ENCODE measurements around the gene FRMPD4.
"Not testable (repeated sequence)": the region's sequence is repeated elsewhere in the genome, so short reads cannot be mapped to it uniquely, and the experiment has no call there.

FRMPD4 gene

DNA sequence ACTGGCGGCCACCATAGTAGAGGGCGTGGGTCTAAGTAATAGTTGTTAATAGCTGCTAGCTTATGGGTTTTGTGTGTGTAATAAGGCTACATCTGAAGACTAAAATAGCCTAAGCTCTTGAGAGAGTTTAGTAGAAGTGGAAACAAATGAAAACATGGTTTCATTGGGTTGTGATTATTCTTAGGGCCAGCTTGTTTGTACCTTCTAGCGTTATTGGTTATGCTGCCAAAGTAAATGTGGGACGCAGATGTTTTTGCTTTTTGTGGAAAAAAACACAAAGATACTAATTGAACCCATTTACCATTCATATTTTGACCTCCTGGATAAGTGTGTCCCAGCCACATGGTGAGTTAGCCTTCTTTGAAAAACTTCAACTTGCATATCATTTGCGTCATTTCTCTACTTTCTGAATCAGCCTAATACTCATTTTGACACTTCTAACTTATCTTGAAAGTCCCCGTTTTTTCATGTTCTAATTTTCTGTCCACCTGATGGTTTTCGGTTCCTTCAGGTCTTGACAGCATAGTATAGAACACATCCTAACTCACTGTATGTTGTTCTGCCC, 305.3 kb downstream of the FRMPD4 start:
- no peak for DNase-seq

DNA sequence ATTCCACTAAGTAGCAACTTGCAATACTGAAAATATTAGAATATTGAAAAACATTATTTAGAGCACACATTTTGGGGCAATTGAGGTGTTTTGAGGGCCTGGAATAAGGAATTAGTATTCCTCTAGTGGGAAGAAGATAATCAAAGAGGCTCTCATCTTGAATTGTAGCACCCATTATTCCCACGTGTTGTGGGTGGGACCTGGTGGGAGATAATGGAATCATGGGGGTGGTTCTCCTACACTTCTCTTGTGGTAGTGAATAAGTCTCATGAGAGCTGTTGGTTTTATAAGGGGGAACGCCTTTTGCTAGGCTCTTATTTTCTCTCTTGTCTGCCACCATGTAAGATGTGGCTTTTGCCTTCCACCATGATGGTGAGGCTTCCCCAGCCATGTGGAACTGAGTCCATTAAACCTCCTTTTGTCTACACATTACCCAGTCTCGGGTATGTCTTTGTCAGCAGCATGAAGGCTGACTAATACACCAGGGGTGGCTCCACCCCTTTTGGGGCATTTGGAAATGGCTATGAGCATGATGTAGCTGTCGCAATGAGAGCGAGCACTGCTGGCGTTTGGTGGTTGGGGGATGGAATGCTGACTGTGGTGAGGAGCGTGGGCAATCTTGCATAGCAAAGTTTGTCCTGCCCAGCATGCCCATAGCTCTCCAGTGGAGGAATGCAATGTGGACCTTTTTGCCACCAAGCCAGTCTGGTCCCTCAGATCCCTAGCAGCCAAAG, 308.2 kb downstream of the FRMPD4 start:
- no peak for DNase-seq

DNA sequence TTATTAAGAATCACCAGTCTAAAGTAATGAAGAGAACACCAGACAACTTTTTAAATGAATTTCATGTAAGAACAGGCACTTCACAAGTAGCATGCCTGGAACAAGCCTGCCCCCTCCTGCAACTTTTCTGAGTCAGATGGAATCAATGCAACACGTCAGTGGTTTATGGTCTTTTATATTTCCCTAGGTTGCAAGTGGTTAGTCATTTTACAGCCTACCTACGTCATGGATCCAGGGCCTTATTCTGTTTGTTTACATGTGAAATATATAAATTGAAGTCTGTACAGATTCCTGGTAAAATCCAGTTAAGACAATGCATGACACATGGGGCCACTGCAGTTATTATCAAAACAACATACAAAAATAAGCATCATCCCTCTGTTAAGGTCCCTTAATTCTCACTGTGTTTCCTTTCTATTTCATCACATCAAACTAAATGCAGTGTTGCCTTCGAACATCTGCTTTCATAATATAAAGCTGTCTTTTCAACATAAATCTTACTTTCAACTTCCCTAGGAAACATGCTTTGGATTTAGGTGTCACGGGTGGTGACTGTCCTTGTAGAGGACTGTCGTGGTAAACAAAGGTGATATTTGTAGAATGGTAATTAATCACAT, 309.3 kb downstream of the FRMPD4 start:
- no peak for DNase-seq

DNA sequence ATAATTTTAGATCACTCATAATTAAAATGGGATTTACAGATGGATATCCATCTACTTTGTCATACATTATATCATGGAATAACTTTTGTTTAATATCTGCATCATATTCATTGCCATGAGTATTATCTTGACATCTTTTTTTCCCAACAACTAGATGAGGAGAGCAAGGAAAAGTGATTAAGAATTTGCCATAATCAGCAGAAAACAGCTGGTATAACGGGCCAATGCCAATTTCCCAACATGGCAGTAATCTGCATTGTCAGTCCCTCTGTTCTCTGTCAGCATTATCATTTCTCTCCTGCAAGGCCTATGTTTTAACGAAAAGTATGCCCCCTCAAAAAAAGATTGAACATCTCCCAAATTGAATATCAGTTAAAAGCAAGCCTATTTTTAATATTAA, 314.0 kb downstream of the FRMPD4 start:
- no peak for DNase-seq

DNA sequence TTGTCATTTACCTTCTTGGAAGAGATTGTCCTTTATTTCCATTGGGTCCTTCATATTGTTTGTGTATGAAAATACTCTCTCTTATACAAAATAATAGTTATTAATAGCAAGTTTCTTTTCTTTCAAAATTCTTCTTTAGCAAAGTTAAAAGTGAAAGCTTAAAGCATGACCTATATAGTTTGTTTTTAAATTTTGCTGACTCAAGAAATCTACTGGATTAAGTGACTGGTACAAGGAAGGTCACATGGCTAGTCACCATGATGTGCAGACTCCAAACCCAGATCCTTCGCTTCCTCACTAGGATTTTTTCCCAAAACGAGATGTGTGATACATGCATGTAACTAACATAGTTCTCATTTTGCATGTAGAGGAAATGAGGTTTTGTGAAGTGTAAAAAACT, 322.7 kb downstream of the FRMPD4 start:
- no peak for DNase-seq

DNA sequence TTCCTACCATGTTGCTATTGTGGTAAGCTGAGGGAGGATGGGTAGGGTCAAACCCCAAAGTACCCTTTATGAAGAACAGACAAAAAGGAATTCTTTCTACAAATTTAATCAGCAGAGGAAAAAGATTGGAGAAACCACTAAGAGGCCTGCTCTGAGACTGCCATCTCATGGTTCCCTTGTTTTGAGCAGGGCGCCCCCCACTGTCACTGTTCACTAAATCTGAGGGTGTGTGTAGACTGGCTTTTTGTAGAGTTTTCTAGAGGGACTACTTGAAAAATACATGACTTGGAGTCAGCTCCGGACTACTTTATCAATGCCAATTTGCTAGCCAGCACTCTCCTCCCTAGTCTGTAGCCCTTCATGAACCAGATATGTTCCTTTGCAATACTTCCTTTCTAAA, 324.8 kb downstream of the FRMPD4 start:
- DNase-seq = no peak

DNA sequence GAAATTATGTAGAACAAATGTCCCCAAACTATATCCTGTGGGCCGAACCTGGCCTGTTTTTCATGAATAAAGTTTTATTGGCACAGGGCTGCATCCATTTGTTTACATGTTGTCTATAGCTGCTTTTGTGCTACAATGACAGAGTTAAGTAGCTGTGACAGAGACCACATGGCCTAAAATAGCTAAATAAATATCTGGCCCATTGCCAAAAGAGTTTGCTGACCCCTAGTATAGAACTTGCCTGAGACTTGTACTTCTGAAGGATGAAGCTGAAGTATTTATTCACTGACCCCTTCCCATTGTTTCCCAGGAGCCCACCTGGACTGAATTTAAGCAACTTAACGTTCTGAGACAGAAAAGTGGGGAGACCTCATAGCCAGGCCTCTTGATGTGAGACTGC, 325.6 kb downstream of the FRMPD4 start:
- DNase-seq = no peak

DNA sequence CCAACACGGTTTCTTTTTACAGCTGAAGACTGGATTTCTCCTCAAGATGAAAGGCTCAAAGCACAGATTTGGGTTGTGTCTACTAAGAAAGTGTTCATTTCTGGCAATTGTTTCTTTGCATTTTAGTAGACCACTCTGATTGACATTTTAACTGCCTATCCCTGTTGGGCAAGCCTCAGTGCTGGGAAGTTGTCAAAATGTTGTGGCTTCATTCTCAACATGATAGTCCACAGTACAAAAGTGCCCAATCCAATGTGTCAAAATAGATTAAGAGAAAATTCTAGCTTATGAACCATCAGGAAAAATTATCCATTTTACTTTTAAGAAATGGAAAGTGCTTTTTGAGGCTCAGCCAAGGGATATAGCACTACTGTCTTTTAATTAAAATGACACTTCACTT, 329.0 kb downstream of the FRMPD4 start:
- DNase-seq = no peak

DNA sequence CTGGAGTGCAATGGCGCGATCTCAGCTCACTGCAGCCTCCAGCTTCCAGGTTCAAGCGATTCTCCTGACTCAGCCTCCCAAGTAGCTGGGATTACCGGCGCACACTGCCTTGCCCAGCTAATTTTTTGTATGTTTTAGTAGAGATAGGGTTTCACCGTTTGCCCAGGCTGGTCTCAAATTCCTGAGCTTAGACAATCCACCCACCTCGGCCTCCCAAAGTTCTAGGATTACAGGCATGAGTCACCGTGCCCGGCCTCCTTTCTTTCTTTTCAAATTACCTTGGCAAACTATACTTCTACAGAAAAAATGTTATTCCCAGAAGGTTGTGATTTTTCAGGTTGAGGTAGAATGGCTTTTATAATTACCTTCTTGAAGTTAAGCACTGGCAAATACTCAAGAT, 331.0 kb downstream of the FRMPD4 start:
- DNase-seq = no peak

DNA sequence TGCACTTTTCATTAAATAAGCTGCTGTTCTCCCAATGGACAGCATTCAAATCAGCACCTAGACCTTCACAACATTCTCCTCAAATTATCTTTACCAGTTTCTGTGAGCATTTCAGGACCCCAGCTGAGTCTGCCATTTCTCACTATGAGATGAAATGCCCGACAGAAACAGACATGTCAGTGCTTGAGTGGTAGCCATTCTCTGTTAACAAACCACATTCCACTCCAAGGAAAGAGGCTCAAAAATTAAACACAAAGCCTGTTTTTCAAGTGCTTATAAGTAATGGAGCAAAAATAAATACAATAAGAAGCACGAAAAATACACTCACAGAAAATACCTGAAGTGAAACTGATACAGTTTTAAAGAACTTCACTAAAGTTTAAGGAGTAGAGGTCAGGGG, 332.8 kb downstream of the FRMPD4 start:
- DNase-seq = no peak

DNA sequence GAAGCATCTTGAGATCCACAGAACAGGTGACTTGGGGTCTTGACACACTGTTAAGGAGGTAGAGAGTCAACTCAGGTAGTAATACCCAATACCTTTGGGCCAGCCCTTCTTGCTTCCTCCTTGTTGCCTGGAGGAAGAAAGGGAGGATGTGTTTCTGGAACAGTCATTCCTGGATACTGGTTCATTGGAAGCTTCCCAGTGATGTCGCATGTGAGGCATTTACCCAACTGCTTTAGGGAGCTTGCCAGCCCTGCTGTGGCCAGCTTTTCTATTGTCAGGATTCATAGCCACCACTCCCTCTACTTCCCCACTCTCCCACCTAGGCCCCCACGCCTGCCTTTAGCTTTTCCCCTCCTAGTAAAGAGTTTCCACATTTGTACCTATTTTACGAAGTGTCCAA, 342.7 kb downstream of the FRMPD4 start:
- DNase-seq = no peak

DNA sequence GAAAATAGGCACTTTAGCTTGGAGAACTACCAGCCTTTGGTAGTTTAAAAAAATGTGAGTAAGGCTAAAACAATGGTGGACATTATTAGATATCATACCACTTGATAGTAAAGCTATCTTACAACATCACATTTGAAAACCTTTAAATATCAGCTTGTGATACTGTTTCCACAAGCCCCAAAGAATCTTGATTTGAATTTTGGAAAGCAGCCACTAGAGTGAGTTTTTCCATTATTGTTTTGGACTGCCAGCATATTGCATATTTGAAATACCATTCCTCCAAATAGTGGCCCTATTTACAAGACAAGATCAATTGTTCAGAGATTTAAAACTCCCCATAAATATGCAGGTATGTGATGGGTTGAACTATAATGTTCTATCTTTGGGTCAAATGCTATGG, 349.9 kb downstream of the FRMPD4 start:
- DNase-seq = no peak

DNA sequence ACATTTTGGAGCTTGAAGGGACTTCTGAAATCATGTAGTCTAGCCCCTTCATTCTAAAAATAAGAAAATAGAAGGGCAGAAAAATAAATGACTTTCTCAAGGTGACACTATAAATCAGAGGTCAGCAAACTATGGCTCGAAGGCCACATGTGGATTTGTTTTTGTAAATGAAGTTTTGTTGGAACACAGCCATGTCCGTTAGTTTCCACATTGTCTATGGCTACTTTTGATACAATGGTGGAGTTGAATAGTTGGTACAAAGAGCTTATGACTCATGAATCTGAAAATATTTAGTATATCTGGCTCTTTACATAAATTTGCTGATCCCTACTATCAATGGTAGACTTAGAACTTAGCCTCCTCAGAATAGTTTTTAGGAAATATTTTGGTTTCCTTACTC, 350.5 kb downstream of the FRMPD4 start:
- no peak for DNase-seq

DNA sequence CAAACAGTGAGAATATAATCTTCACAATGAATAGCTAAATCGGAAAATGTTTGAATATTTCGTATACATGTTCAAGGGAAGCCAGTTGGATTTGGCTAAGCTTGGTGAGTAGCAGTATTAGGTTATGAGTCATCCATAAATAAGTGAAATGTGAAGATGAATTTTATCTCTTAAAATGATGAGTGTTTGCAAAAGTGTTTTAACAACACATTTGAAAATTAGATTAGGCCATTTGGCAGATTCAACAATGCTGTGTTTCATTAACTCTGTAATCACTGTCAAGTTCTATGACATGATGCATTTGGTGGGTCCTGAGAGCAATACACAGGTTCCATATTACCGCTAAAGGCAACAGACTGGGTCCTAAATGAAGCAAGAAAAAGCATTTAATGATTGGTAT, 351.1 kb downstream of the FRMPD4 start:
- DNase-seq = no peak

DNA sequence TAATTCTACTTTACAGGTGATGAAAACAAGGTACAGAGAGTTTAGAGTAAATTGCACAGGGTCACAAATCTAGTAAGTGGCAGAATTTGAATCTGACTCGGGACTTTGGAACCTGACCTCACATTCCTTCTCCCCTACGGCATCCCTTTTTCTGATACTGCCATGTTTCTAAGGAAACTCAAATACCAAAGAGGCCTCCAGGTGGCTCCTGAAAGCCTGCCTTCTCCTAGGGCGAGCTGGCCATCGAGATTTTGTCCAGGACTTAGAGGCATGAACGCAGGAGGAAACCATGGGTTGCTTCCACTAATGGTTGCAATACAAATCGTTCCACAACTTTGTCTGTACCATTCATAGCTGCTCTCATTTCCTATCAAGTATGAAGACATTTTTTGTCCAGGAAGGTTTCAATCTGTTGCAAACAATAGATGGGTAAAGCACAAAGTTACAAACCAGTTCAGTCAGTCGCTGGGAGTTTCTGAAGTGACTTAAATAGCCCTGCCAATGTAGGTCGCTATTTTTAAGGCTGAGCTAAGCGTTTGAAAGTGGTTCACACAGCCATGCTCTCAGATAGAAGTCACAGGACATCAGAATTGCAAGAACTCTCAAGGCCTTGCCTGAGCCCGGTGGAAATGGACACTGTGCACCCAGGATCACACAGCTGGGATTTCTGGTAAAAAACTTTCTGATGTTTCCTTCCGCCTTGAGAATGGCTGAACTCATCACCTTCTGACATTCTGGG, 356.3 kb downstream of the FRMPD4 start:
- DNase-seq = no peak

DNA sequence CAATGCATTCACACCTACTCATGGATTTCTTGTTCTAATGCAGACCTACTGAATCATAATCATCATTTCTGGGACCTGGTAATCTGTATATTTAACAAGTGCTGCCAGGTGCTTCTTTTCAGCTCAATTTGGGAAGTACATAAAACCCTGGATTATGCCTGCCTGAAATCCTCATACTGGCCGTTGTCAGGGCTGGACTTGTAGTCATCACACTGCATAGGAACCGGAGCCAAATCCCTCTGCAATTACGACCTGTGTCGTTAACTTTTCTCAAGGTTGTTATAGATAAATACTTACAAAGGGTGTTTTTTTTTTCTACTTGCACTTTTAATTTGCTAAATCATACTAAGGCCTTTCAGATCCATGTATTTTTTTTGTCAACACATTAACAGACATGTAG, 358.1 kb downstream of the FRMPD4 start:
- DNase-seq = no peak

DNA sequence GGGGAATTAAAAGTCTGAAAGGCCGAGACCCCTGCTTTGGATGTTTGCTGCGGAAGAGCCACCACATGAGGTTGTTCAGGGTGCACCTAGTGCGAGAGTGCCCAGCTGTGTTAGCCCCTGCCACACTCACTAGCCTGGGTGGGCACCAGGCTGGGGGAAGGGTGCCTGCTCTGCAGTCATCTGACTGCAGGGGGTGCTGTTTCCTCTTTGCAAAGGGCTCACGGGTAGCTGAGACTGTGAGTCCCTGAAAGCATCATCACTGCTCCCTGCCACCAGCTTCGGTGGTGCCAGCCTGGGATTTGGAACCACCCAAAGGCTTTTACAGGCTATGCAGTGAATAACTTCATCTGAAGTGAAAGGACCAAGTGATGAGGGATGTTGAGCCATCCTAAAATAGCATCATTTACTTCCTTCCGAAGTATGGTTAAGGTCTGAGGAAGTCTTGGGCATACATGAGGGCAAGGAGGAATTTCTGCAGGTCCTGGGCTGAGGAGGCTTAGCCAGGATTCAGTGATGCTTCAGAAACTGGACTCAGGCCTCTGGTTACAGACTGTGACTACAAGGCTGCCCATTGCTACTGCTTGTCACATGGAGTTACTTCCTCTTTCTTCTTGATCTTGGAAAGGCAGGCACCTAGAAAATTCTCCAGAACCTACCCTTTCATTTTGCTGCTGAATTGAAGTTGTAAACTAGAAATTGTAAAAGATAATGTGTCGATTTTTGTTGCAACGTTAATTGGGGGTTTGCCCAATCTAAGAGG, 359.7 kb downstream of the FRMPD4 start:
- no peak for DNase-seq

DNA sequence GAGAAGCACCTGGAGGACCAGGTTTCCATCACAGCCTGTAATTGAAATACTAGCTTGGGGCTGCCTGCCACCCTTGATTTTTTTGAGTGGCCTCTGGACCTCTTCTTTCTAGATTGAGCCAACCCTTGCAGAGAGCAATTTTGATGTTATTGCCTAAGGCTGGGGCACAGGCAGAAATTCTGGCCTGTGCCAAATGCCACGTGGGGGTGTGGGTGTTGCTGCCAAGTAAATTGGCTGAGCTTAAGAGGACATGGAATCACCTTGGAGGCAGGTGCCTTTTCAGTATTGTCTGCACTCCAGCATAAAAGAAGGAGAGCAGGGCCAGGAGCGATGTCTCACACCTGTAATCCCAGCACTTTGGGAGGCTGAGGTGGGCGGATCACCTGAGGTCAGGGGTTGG, 366.9 kb downstream of the FRMPD4 start:
- DNase-seq = no peak

DNA sequence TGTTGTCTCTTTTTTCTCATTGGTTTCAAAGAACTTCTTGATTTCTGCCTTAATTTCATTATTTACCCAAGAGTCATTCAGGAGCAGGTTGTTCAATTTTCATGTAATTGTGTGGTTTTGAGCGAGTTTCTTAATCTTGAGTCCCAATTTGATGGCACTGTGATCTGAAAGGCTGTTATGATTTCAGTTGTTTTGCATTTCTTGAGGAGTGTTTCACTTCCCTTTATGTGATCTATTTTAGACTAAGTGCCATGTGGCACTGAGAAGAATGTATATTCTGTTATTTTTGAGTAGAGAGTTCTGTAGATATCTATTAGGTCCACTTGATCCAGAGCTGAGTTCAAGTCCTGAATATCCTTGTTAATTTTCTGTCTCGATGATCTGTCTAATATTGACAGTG, 377.1 kb downstream of the FRMPD4 start:
- not testable (repeated sequence) for DNase-seq

DNA sequence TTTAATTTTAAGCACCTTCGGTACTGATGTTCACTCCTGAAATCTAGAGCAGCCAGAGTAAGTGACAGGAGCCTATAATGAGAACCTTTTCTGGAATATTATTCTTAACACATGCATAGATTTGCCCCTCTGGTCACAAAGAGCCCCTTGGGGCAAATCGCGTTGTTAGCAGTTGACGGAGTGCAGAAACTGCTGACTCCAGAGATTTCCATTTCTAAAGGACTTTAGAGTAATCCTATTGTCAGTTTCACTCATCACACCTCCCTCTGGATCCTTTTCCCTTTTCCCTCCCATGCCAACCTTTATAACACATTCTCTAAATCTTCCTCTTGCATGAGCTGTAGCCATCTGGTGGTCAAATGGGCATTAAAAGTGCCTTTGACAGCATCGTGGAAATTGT, 388.0 kb downstream of the FRMPD4 start:
- DNase-seq = no peak

DNA sequence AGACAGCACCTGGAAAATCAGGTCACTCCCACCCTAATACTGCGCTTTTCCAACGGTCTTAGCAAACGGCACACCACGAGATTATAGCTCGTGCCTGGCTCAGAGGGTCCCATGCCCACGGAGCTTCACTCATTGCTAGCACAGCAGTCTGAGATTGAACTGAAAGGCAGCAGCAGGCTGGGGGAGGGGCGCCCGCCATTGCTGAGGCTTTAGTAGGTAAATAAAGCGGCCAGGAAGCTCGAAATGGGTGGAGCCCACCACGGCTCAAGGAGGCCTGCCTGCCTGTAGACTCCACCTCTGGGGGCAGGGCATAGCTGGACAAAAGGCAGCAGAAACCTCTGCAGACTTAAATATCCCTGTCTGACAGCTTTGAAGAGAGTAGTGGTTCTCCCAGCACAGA, 399.8 kb downstream of the FRMPD4 start:
- DNase-seq = not testable (repeated sequence)

DNA sequence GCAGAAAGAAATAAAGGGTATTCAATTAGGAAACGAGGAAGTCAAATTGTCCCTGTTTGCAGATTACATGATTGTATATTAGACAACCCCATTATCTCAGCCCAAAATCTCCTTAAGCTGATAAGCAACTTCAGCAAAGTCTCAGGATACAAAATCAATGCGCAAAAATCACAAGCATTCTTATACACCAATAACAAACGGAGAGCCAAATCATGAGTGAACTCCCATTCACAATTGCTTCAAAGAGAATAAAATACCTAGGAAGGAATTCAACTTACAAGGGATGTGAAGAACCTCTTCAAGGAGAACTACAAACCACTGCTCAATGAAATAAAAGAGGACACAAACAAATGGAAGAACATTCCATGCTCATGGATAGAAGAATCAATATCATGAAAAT, 404.0 kb downstream of the FRMPD4 start:
- not testable (repeated sequence) for DNase-seq

DNA sequence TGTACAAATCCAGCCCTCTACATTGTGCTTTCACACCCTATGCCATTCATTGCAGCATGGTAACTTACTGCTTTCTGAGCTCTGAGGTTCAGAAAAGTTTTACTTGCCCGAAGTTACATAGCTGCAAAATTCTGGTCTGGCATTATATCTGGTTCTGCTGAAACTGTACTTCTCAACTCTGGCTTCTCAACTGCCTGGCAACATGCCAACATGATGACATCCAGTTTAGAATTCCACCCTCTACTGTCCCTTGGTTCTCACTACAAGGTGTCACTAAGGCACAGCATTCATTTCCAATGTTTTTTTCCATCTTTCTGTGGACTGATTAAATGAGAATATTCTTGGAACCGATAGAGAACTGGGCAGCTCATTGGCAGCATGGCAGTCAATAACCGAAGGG, 410.1 kb downstream of the FRMPD4 start:
- DNase-seq = no peak

Measured in NCI-H748 treated with DMSO at 0.1 percent for 48 hours (cell line).